K562 (cell line): Measurements from ENCODE around the gene NOP58.

Source experiments
- KLF10 ChIP-seq: fragments of 250-450 bp; sonication (Bioruptor Pico); IDR thresholded peaks from 2 replicates; pipeline ENCODE4 v1.6.1; 2021; ENCODE audit warnings: matching md5 sums
- NELFE ChIP-seq: IDR thresholded peaks from 2 replicates; pipeline ENCODE4 v1.6.1; 2011; ENCODE audit warnings: mild to moderate bottlenecking; ENCODE audit not compliant: insufficient read depth, insufficient read length

DNA sequence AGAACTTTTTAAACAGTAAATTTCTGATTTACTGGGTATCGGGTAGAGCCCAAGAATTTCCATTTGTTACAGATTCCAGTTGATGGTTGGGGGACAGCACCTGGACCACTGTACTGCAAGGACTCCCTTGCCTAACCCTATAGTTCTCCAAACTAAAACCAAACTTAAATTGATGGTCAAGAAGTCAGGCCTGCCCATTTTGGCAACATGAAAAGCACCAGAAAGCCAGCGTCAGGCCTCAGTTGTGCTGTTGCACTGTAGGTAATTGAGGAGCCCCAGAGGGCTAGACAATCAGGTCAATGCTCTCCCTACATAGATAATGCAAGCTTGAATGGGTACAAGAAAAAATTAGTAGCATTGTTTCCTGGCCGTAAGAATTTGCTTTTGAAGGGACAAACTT, 40.5 kb downstream of the NOP58 start:
- TF ChIP-seq KLF10 (CRISPR knock-in tag) (no peak), NELFE (no peak)
